Neuron (in vitro differentiated cells): ENCODE measurements around the gene SLFN12.
"Not testable (repeated sequence)": the region's sequence is repeated elsewhere in the genome, so short reads cannot be mapped to it uniquely, and the experiment has no call there.

Source experiments
- H2AFZ ChIP-seq: one replicate; pipeline ENCODE4 v1.6.1; 2013; ENCODE audit warnings: low read depth, mild to moderate bottlenecking, inconsistent platforms, low read length, moderate library complexity
- H3K27me3 ChIP-seq: one replicate; pipeline ENCODE4 v1.6.1; 2013; ENCODE audit warnings: low read length; ENCODE audit not compliant: insufficient read depth
- H3K36me3 ChIP-seq: one replicate; pipeline ENCODE4 v1.6.1; 2013; ENCODE audit warnings: low read length; ENCODE audit not compliant: insufficient read depth
- H3K4me1 ChIP-seq: one replicate; pipeline ENCODE4 v1.6.1; 2013; ENCODE audit warnings: low read length; ENCODE audit not compliant: insufficient read depth
- H3K4me3 ChIP-seq: 2 replicates; pipeline ENCODE4 v1.5.1; 2013; ENCODE audit warnings: mild to moderate bottlenecking, low read length, moderate library complexity
- H3K9me3 ChIP-seq: one replicate; pipeline ENCODE4 v1.6.1; 2013; ENCODE audit warnings: low read length

The SLFN12 gene

DNA sequence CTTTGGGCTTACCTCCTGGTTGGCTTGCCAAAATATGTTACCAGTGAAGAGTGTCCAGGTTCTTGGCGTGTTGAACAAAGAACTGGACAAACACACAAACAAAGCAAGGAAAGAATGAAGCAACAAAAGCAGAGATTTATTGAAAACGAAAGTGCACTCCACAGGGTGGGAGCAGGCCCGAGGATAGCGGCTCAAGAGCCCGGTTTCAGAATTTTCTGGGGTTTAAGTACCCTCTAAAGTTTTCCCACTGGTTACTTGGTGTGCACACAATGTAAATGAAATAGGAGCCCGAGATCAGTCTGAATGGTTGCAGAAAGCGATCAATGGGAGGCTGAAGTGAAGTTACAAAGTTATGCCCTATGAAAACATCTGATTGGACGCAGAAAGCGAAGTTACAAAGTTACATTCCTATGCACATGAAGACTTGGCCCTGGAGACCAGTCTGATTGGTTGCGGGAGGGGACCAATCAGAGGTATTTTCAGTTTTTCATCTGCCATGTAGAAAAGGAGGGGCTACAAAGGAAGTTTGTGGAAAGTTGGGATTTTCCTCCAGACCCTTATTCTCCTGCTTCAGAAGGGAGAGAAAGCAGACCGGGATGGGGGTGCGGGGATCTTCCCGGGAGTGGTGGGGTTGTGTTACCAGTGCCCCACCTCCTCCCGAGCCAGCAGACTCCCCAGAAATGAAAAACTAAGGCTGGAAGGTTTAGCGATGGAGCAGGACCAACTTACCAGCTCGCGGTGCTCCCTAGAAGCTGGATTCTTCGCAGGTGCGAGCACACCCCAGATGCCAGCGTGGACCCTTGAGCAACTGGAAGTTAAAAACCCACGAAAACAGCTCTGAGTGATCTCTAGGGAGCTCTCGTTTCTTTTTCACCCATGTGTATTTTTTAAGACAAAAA lies at the start of gene SLFN12:
SLFN12 (minus strand) TSS at position 325 of the 899 bp plus-strand sequence. CDS start 9,472 bp downstream, outside the sequence.
- no peaks in the 10 kb centered on the region for H3K36me3 ChIP-seq
- H3K4me3 ChIP-seq: peak within 1 kb of the TSS; percentile 16
- H3K4me1 ChIP-seq: peaks cover 8% of the 10 kb centered on the region
- peaks cover 4% of the 10 kb centered on the region for H3K27me3 ChIP-seq
- H3K9me3 ChIP-seq: peaks cover 2% of the 10 kb centered on the region
- H2AFZ ChIP-seq: no peak within 1 kb of the TSS

DNA sequence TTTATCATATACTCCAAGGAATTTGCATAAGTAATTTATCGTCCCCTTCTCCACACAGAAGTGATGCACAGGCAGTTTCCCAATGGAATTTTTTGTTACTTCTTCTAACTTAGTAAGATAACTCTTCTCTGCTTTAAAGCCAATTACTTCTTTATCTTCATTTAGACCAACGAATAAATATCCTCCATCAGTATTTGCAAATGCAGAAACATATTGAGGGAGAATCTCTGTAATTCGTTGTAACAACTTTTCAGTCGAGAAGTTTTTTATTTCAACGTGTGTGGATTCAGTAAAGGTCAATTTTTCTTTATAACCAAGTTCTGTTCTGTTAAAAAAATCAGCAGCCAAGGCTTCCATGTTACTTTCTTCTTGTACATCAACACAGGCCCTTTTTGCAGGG lies 47.0 kb upstream of the SLFN12 start:
- H2AFZ ChIP-seq: no peak overlapping the region
- no peaks in the 10 kb centered on the region for H3K36me3 ChIP-seq
- H3K9me3 ChIP-seq: peaks cover 4% of the 10 kb centered on the region
- H3K4me3 ChIP-seq: no peak overlapping the region
- peaks cover 10% of the 10 kb centered on the region for H3K27me3 ChIP-seq
- H3K4me1 ChIP-seq: no peaks in the 10 kb centered on the region

- no peaks in the 10 kb centered on the region for H3K4me1 ChIP-seq
- no peak overlapping the region for H2AFZ ChIP-seq
- H3K4me3 ChIP-seq: no peak overlapping the region
- no peaks in the 10 kb centered on the region for H3K9me3 ChIP-seq
- H3K36me3 ChIP-seq: no peaks in the 10 kb centered on the region
- peaks cover 10% of the 10 kb centered on the region for H3K27me3 ChIP-seq
Observed at GRCh38 chr17:35477248-35477647, 44.9 kb upstream of the SLFN12 start.

GRCh38 chr17:35476283-35476820 lies 44.1 kb upstream of the SLFN12 start:
- H3K9me3 ChIP-seq: no peaks in the 10 kb centered on the region
- H3K27me3 ChIP-seq: peaks cover 10% of the 10 kb centered on the region
- no peaks in the 10 kb centered on the region for H3K36me3 ChIP-seq
- no peak overlapping the region for H3K4me3 ChIP-seq
- H2AFZ ChIP-seq: no peak overlapping the region
- H3K4me1 ChIP-seq: no peaks in the 10 kb centered on the region

DNA sequence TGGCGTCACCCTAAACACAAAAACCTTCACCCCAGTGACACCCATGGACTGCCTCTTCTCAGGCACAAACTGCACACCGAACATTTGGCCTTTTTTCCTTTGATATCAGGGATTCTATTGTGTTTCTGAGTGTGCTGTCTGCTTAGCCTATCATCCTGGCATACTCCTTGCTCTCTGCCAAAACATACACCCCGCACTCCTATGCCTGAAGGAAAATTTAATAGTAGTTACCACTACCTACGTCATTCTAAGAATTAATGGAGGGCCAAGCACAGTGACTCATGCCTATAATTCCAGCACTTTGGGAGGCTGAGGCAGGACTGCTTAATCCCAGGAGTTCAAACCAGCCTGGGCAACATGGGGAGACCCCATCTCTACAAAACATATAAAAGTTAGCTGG lies 36.2 kb upstream of the SLFN12 start:
- Histone ChIP-seq H2AFZ (no peak overlapping the region), H3K36me3 (no peaks in the 10 kb centered on the region), H3K4me1 (no peaks in the 10 kb centered on the region), H3K4me3 (no peak overlapping the region), H3K27me3 (peaks cover 3% of the 10 kb centered on the region), H3K9me3 (no peaks in the 10 kb centered on the region)

DNA sequence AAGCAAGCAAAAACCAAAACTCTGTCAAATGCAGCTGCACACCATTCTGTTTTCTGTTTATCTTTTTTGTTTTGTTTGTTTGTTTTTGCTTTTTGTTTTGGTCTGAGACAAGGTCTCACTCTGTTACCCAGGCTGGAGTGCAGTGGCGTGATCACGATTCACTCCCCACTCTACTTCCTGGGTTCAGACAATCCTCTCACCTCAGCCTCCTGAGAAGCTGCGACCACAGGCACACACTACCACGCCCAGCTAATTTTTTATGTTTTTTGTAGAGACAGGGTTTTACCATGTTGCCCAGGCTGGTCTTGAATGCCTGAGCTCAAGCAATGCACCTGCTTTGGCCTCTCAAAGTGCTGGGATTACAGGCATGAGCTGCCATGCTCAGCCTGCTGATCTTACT lies 35.5 kb upstream of the SLFN12 start:
- no peak overlapping the region for H3K4me3 ChIP-seq
- peaks cover 9% of the 10 kb centered on the region for H3K27me3 ChIP-seq
- no peak overlapping the region for H2AFZ ChIP-seq
- H3K9me3 ChIP-seq: no peaks in the 10 kb centered on the region
- no peaks in the 10 kb centered on the region for H3K4me1 ChIP-seq
- H3K36me3 ChIP-seq: no peaks in the 10 kb centered on the region

GRCh38 chr17:35460354-35460851 lies 28.1 kb upstream of the SLFN12 start:
- peaks cover 47% of the 10 kb centered on the region for H3K27me3 ChIP-seq
- no peaks in the 10 kb centered on the region for H3K36me3 ChIP-seq
- H2AFZ ChIP-seq: no peak overlapping the region
- H3K4me3 ChIP-seq: no peak overlapping the region
- H3K4me1 ChIP-seq: no peaks in the 10 kb centered on the region
- H3K9me3 ChIP-seq: no peaks in the 10 kb centered on the region

DNA sequence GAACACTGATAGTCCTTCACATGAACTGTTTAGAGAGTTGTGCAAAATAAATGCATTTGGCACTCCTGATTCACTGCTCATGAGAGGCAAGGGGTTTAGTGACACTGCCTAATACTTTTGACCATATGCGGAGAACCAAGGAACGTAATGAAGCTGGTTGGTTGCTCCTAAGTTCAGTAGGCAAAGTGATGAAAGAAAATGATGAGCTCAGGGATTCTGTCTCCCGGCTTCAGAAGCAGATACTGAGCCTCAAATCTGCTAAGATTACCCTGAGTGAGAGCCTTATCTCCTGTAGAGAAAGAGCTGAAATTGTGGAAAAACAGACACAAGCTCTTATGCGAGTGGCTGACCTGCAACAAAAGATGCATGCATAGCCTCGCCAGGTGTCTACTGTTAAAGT lies 21.7 kb upstream of the SLFN12 start:
- H3K4me3 ChIP-seq, H3K36me3 ChIP-seq, H2AFZ ChIP-seq, H3K9me3 ChIP-seq, H3K4me1 ChIP-seq: not testable (repeated sequence)
- peaks cover 34% of the 10 kb centered on the region for H3K27me3 ChIP-seq

GRCh38 chr17:35453171-35453570 lies 20.9 kb upstream of the SLFN12 start:
- Histone ChIP-seq H3K9me3 (no peaks in the 10 kb centered on the region), H3K4me3 (no peak overlapping the region), H3K4me1 (no peaks in the 10 kb centered on the region), H3K27me3 (peaks cover 37% of the 10 kb centered on the region), H2AFZ (no peak overlapping the region), H3K36me3 (no peaks in the 10 kb centered on the region)

- Histone ChIP-seq H3K4me1 (no peaks in the 10 kb centered on the region), H3K9me3 (no peaks in the 10 kb centered on the region), H3K36me3 (no peaks in the 10 kb centered on the region), H2AFZ (no peak overlapping the region), H3K4me3 (no peak overlapping the region), H3K27me3 (peaks cover 58% of the 10 kb centered on the region)
Observed at GRCh38 chr17:35449371-35449931, 17.2 kb upstream of the SLFN12 start.

DNA sequence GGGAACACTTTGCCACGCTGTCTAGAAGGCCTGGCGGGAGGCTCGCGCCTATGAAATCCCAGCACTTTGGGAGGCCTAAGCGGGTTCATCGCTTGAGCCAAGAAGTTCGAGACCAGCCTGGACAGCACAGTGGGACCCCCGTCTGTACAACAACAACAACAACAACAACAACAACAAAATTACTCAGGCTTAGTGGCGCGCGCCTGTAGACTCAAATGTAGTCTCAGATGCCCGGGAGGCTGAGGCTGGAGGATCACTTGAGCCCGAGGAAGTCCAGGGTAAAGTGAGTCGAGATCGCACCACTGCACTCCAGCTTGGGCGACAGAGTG lies 16.6 kb upstream of the SLFN12 start:
- Histone ChIP-seq H3K4me3 (no peak overlapping the region), H2AFZ (no peak overlapping the region), H3K4me1 (no peaks in the 10 kb centered on the region), H3K9me3 (no peaks in the 10 kb centered on the region), H3K27me3 (peaks cover 60% of the 10 kb centered on the region), H3K36me3 (no peaks in the 10 kb centered on the region)

DNA sequence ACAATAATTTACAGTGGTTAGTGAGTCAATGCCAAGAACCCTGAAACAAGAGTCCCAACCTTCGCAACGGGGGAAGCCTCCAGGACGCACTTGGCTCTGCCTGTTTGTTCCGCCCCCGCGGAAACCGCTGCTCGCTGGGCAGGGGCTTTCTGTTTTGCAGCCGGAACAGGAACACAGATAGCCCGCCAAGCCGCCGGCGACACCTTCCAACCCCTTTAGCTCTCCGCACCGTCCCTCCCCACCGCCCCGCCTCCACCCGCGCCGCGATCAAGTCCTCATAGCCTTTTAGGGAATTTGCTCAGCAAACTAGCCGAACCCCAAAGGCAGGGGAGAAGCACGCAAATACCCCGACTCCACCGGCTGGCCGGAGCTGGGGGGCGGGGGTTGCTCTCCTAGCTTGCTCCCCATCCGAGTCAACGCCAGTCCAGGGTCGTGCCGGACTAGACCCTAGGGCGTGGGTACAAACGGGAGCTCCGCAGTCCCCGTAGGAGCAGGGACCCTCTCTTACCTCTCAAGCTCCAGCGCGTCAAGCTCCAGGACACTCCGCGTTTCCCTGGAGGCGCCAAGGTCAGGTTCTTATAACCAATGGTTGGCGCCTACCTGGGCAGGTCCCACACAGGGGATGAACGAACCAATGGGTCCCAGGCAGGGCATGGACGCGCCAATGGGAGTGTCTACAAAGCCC lies 16.1 kb upstream of the SLFN12 start, which contains the start of gene SLFN13:
SLFN13 (minus strand) TSS at position 553 of the 685 bp plus-strand sequence. CDS start 3,086 bp downstream, outside the sequence.
- no peak within 1 kb of the TSS for H2AFZ ChIP-seq
- peaks cover 61% of the 10 kb centered on the region for H3K27me3 ChIP-seq
- H3K4me1 ChIP-seq: no peaks in the 10 kb centered on the region
- no peaks in the 10 kb centered on the region for H3K36me3 ChIP-seq
- H3K9me3 ChIP-seq: no peaks in the 10 kb centered on the region
- peak within 1 kb of the TSS; percentile 7 for H3K4me3 ChIP-seq

- H3K4me3 ChIP-seq: no peak overlapping the region
- H3K9me3 ChIP-seq: no peaks in the 10 kb centered on the region
- H2AFZ ChIP-seq: no peak overlapping the region
- no peaks in the 10 kb centered on the region for H3K36me3 ChIP-seq
- peaks cover 59% of the 10 kb centered on the region for H3K27me3 ChIP-seq
- no peaks in the 10 kb centered on the region for H3K4me1 ChIP-seq
Observed at GRCh38 chr17:35447499-35447898, 15.2 kb upstream of the SLFN12 start.
